Mesenchymal stem cell (in vitro differentiated cells and primary cell): ENCODE results near the gene TNS1.

Experiments used
- DNase-seq: peaks from one replicate; pipeline ENCODE4 v3.0.0-alpha.2; 2013
- H2AFZ ChIP-seq: one replicate; pipeline ENCODE4 v1.6.1; 2013; ENCODE audit warnings: low read depth, mild to moderate bottlenecking, control low read depth, inconsistent platforms, low read length, moderate library complexity
- H2AK5ac ChIP-seq: 2 replicates; pipeline ENCODE4 v1.6.1; 2013; ENCODE audit warnings: low read length, moderate library complexity, mild to moderate bottlenecking, inconsistent platforms; ENCODE audit not compliant: severe bottlenecking
- H2BK120ac ChIP-seq: one replicate; pipeline ENCODE4 v1.6.1; 2013; ENCODE audit warnings: low read depth, mild to moderate bottlenecking, inconsistent platforms, low read length, moderate library complexity
- H2BK12ac ChIP-seq, 2 experiments: one replicate each; pipeline ENCODE4 v1.6.1; 2013; ENCODE audit warnings: inconsistent platforms in 2 of 2, low read length in 2 of 2, mild to moderate bottlenecking in 2 of 2, moderate library complexity in 2 of 2, control low read depth in 1 of 2
- H2BK15ac ChIP-seq: one replicate; pipeline ENCODE4 v1.6.1; 2013; ENCODE audit warnings: mild to moderate bottlenecking, low read depth, inconsistent platforms; ENCODE audit not compliant: poor library complexity, severe bottlenecking
- H2BK5ac ChIP-seq: 2 replicates; pipeline ENCODE4 v1.6.1; 2013; ENCODE audit warnings: low read depth, mild to moderate bottlenecking, low read length, control low read depth, inconsistent platforms; ENCODE audit not compliant: poor library complexity, severe bottlenecking
- H3K14ac ChIP-seq, 2 experiments: one replicate each; pipeline ENCODE4 v1.6.1; 2013; ENCODE audit warnings: inconsistent platforms in 2 of 2, low read length in 2 of 2, control low read depth in 1 of 2, mild to moderate bottlenecking in 1 of 2, moderate library complexity in 1 of 2
- H3K18ac ChIP-seq, 2 experiments: one replicate each; pipeline ENCODE4 v1.6.1; 2013; ENCODE audit warnings: inconsistent platforms in 2 of 2, low read length in 2 of 2, control low read depth in 1 of 2, low read depth in 1 of 2, mild to moderate bottlenecking in 1 of 2
- H3K23ac ChIP-seq, 2 experiments: one replicate each; pipeline ENCODE4 v1.6.1; 2013; ENCODE audit warnings: inconsistent platforms in 2 of 2, low read length in 2 of 2, mild to moderate bottlenecking in 2 of 2, moderate library complexity in 2 of 2, control low read depth in 1 of 2
- H3K27ac ChIP-seq: 2 replicates; pipeline ENCODE4 v1.5.1; 2013; ENCODE audit warnings: mild to moderate bottlenecking, moderate library complexity, low read length, control low read depth, inconsistent platforms; ENCODE audit not compliant: poor library complexity, severe bottlenecking
- H3K27me3 ChIP-seq, 2 experiments: 2 replicates each; pipeline versions ENCODE4 v1.6.1 to v1.7.0; 2013; ENCODE audit warnings: low read length in 2 of 2, mild to moderate bottlenecking in 2 of 2, moderate library complexity in 2 of 2, control low read depth in 1 of 2, inconsistent platforms in 1 of 2; ENCODE audit not compliant: control insufficient read depth in 1 of 2, insufficient read depth in 1 of 2
- H3K36me3 ChIP-seq, 2 experiments: 2 replicates each; pipeline versions ENCODE4 v1.6.1 to v1.7.0; 2013; ENCODE audit warnings: low read length in 2 of 2, control low read depth in 1 of 2, inconsistent platforms in 1 of 2, low read depth in 1 of 2, mild to moderate bottlenecking in 1 of 2; ENCODE audit not compliant: insufficient read depth in 2 of 2, control insufficient read depth in 1 of 2
- H3K4ac ChIP-seq, 2 experiments: one replicate each; pipeline ENCODE4 v1.6.1; 2013; ENCODE audit warnings: inconsistent platforms in 2 of 2, low read length in 2 of 2, mild to moderate bottlenecking in 2 of 2, moderate library complexity in 2 of 2, control low read depth in 1 of 2, low read depth in 1 of 2
- H3K4me1 ChIP-seq: 2 replicates; pipeline ENCODE4 v1.6.1; 2013; ENCODE audit warnings: low read depth, low read length, control low read depth; ENCODE audit not compliant: control insufficient read depth, insufficient read depth
- H3K4me2 ChIP-seq: 2 replicates; pipeline ENCODE4 v1.6.1; 2013; ENCODE audit warnings: low read length, mild to moderate bottlenecking, inconsistent platforms; ENCODE audit not compliant: poor library complexity, severe bottlenecking
- H3K4me3 ChIP-seq, 2 experiments: 2 replicates each; pipeline versions ENCODE4 v1.5.1 to v1.7.0; 2013; ENCODE audit warnings: low read length in 2 of 2, mild to moderate bottlenecking in 2 of 2, control low read depth in 1 of 2, low read depth in 1 of 2; ENCODE audit not compliant: insufficient read depth in 1 of 2
- H3K79me1 ChIP-seq: replicated peaks from 2 replicates; pipeline ENCODE4 v1.6.1; 2013; ENCODE audit warnings: mild to moderate bottlenecking, control low read depth, low read length, inconsistent platforms; ENCODE audit not compliant: poor library complexity, severe bottlenecking
- H3K9ac ChIP-seq: 2 replicates; pipeline ENCODE4 v1.7.0; 2013; ENCODE audit warnings: mild to moderate bottlenecking, low read length, moderate library complexity
- H3K9me3 ChIP-seq: 2 replicates; pipeline ENCODE4 v1.7.0; 2013; ENCODE audit warnings: mild to moderate bottlenecking, low read length; ENCODE audit not compliant: control insufficient read depth
- H4K8ac ChIP-seq: one replicate; pipeline ENCODE4 v1.6.1; 2013; ENCODE audit warnings: inconsistent platforms, mild to moderate bottlenecking, low read length, moderate library complexity
- H4K91ac ChIP-seq: one replicate; pipeline ENCODE4 v1.6.1; 2013; ENCODE audit warnings: mild to moderate bottlenecking, low read length, inconsistent platforms
- WGBS: methylation state at CpG from one replicate; pipeline ENCODE4 v1.1.7; 2013; ENCODE audit warnings: mixed read lengths; 5-methylcytosine and 5-hydroxymethylcytosine counted together

TNS1 gene

GRCh38 chr2:217794133-217794986 lies 208.4 kb downstream of the TNS1 start:
- Histone ChIP-seq H3K14ac (no peak overlapping the region), H3K9ac (no peak overlapping the region), H3K23ac (no peak overlapping the region), H3K27me3 (no peaks in the 10 kb centered on the region), H3K18ac (no peak overlapping the region), H4K91ac (no peak overlapping the region), H3K27ac (no peak overlapping the region), H3K4me2 (no peak overlapping the region), H4K8ac (no peak overlapping the region), H2BK12ac (no peak overlapping the region), H3K4ac (no peak overlapping the region), H2AFZ (no peak overlapping the region), H3K36me3 (peaks cover 7 to 16% of the 10 kb centered on the region in 2 experiments), H3K4me3 (no peak overlapping the region), H2AK5ac (no peak overlapping the region), H3K4me1 (peaks cover 13% of the 10 kb centered on the region), H3K79me1 (no peaks in the 10 kb centered on the region), H2BK5ac (no peak overlapping the region), H2BK120ac (no peak overlapping the region), H2BK15ac (no peak overlapping the region), H3K9me3 (no peaks in the 10 kb centered on the region)
- DNase-seq = no peak
- WGBS = 77% methylated on average over 13 of the region's 13 CpGs

- no peaks in the 10 kb centered on the region for H3K27me3 ChIP-seq
- no peak overlapping the region for H2AFZ ChIP-seq
- H3K9me3 ChIP-seq = no peaks in the 10 kb centered on the region
- 68% methylated on average over 8 of the region's 8 CpGs for WGBS
- no peak overlapping the region for H2BK120ac ChIP-seq
- no peak overlapping the region for H2BK5ac ChIP-seq
- H2BK12ac ChIP-seq = no peak overlapping the region
- H4K8ac ChIP-seq = no peak overlapping the region
- no peak overlapping the region for H3K4ac ChIP-seq
- no peaks in the 10 kb centered on the region for H3K79me1 ChIP-seq
- no peak overlapping the region for H3K4me2 ChIP-seq
- no peak overlapping the region for H2AK5ac ChIP-seq
- no peak overlapping the region for H3K27ac ChIP-seq
- H3K14ac ChIP-seq = no peak overlapping the region
- H3K36me3 ChIP-seq = peaks cover 3 to 9% of the 10 kb centered on the region in 2 experiments
- H3K18ac ChIP-seq = no peak overlapping the region
- H4K91ac ChIP-seq = no peak overlapping the region
- DNase-seq = no peak
- H3K4me1 ChIP-seq = peaks cover 14% of the 10 kb centered on the region
- no peak overlapping the region for H3K4me3 ChIP-seq
- H3K9ac ChIP-seq = no peak overlapping the region
- H3K23ac ChIP-seq = no peak overlapping the region
- no peak overlapping the region for H2BK15ac ChIP-seq
Measured at GRCh38 chr2:217793566-217794132, 209.1 kb downstream of the TNS1 start.

- no peak overlapping the region for H2BK5ac ChIP-seq
- no peak overlapping the region for H2BK15ac ChIP-seq
- DNase-seq = no peak
- no peak overlapping the region for H3K18ac ChIP-seq
- no peak overlapping the region for H3K4me3 ChIP-seq
- peaks cover 15% of the 10 kb centered on the region for H3K4me1 ChIP-seq
- H2BK12ac ChIP-seq = no peak overlapping the region
- no peaks in the 10 kb centered on the region for H3K9me3 ChIP-seq
- no peak overlapping the region for H2BK120ac ChIP-seq
- WGBS = 84% methylated on average over 5 of the region's 5 CpGs
- H3K14ac ChIP-seq = no peak overlapping the region
- H3K36me3 ChIP-seq = peaks cover 4 to 12% of the 10 kb centered on the region in 2 experiments
- H2AK5ac ChIP-seq = no peak overlapping the region
- no peaks in the 10 kb centered on the region for H3K27me3 ChIP-seq
- no peak overlapping the region for H3K4me2 ChIP-seq
- H3K9ac ChIP-seq = no peak overlapping the region
- H3K4ac ChIP-seq = no peak overlapping the region
- no peak overlapping the region for H2AFZ ChIP-seq
- no peak overlapping the region for H4K8ac ChIP-seq
- no peaks in the 10 kb centered on the region for H3K79me1 ChIP-seq
- no peak overlapping the region for H3K23ac ChIP-seq
- H4K91ac ChIP-seq = no peak overlapping the region
- H3K27ac ChIP-seq = no peak overlapping the region
Measured at GRCh38 chr2:217792626-217793527, 209.9 kb downstream of the TNS1 start.

GRCh38 chr2:217791551-217791950 lies 211.2 kb downstream of the TNS1 start:
- Histone ChIP-seq H2BK12ac (no peak overlapping the region), H3K79me1 (no peaks in the 10 kb centered on the region), H3K27ac (no peak overlapping the region), H3K9ac (no peak overlapping the region), H4K91ac (no peak overlapping the region), H2BK120ac (no peak overlapping the region), H3K14ac (no peak overlapping the region), H3K23ac (no peak overlapping the region), H2BK5ac (no peak overlapping the region), H2AK5ac (no peak overlapping the region), H2BK15ac (no peak overlapping the region), H3K36me3 (peaks cover 8 to 9% of the 10 kb centered on the region in 2 experiments), H3K4me2 (no peak overlapping the region), H3K27me3 (no peaks in the 10 kb centered on the region), H3K4me1 (peaks cover 15% of the 10 kb centered on the region), H2AFZ (no peak overlapping the region), H3K4ac (no peak overlapping the region), H4K8ac (no peak overlapping the region), H3K18ac (no peak overlapping the region), H3K4me3 (no peak overlapping the region), H3K9me3 (no peaks in the 10 kb centered on the region)
- no peak for DNase-seq
- WGBS = 90% methylated on average over 2 of the region's 2 CpGs
